Psoas muscle (tissue), 8 donors: ENCODE measurements around the gene SUCNR1. TPM values are rescaled to one million over a fixed set of nuclear protein-coding genes. Genes with fewer than 3 reads are reported as not detected.
"Not testable (repeated sequence)": the region's sequence is repeated elsewhere in the genome, so short reads cannot be mapped to it uniquely, and the experiment has no call there.

Experiments
- ATAC-seq, 4 donors: fragments of 200-7000 bp; cut with Tn5 transposase; one replicate each; pipeline ENCODE4 v1.9.1; 2020; ENCODE audit warnings: moderate library complexity in 3 of 4, mild to moderate bottlenecking in 2 of 4
- DNase-seq, 2 donors: peaks; one replicate each; pipeline ENCODE4 v3.0.0-alpha.2; 2020
- H3K27ac ChIP-seq: fragments of 200-600 bp; one replicate; pipeline ENCODE4 v1.8.0; 2022
- H3K27me3 ChIP-seq, 3 donors: fragments of 200-600 bp in 1 of 3; one replicate each; pipeline versions ENCODE4 v1.6.1 to v1.8.0; 2013 to 2022; ENCODE audit warnings: low read length in 2 of 3, mild to moderate bottlenecking in 2 of 3, moderate library complexity in 1 of 3; ENCODE audit not compliant: insufficient read depth in 3 of 3
- H3K36me3 ChIP-seq, 2 donors: fragments of 200-600 bp in 1 of 2; one replicate each; pipeline versions ENCODE4 v1.6.1 to v1.8.0; 2013 to 2022; ENCODE audit warnings: low read depth in 1 of 2, mild to moderate bottlenecking in 1 of 2, moderate library complexity in 1 of 2; ENCODE audit not compliant: insufficient read depth in 1 of 2
- H3K4me1 ChIP-seq: fragments of 200-600 bp; one replicate; pipeline ENCODE4 v1.8.0; 2022
- H3K4me3 ChIP-seq: fragments of 200-600 bp; one replicate; pipeline ENCODE4 v1.8.0; 2022; ENCODE audit warnings: mild to moderate bottlenecking
- H3K9me3 ChIP-seq: fragments of 200-600 bp; one replicate; pipeline ENCODE4 v1.8.0; 2022
- CTCF ChIP-seq: fragments of 200-600 bp; IDR thresholded peaks from one replicate; pipeline ENCODE4 v1.8.0; 2022; ENCODE audit warnings: antibody characterized with exemption
- WGBS, 3 donors: extraction: QIAGEN DNeasy Blood & Tissue Kit; methylation state at CpG; one replicate each; pipeline versions ENCODE4 v1.1.6 to v1.1.7; 2013; 5-methylcytosine and 5-hydroxymethylcytosine counted together
- intact Hi-C, 2 donors: fragments of 100-400 bp; cut with DNase I; formaldehyde crosslinking; loops; one replicate each; pipeline versions ENCODE4 v1.11.0 to v1.14.2; 2022
- polyA plus RNA-seq, 3 donors: library from polyadenylated mRNA; stranded (reverse); fragments of 200-250 nt; gene quantifications; one replicate each; pipeline ENCODE4 v1.2.3, GENCODE V29; 2013
- total RNA-seq, 4 donors: library from RNA; stranded (reverse); fragmentation: NEBNext Ultra II Directional in 2 of 4; extraction: Animal tissue kit (Norgen Biotek cat#: 25700) in 2 of 4; gene quantifications; one replicate each; pipeline versions ENCODE4 v1.2.1 to v1.2.4, GENCODE V29; 2021 to 2023
- donor health status: healthy with polysubstance abuse.
- donor health status: DM: no; HTN: no; CAD: no; lungs with moderate emphysema.
- donor health status: Bipolar disorder and iron deficiency.
- donor health status: healthy.
- donor health status: DM: yes; HTN: yes; CAD: no.
- donor health status: DM: no; HTN: no; CAD: no.
- donor health status: DM: no; HTN: no; CAD: no.
- donor health status: DM: yes; HTN: yes; CAD: no.

SUCNR1 gene
- total and polyA plus RNA-seq, 7 donors: 0.01 to 0.32 (median 0.13) TPM; not detected in 2

GRCh38 chr3:151894219-151894618 is 20.8 kb downstream of the SUCNR1 start:
- H3K9me3 ChIP-seq: no peaks in the 10 kb centered on the region
- DNase-seq (no peak), ATAC-seq (no peak)
- no peaks in the 10 kb centered on the region for H3K4me1 ChIP-seq
- intact Hi-C loops: no loop called here
- TF ChIP-seq CTCF: no peak
- H3K36me3 ChIP-seq: no peaks in the 10 kb centered on the region
- no peaks in the 10 kb centered on the region for H3K27me3 ChIP-seq
- no peak overlapping the region for H3K27ac ChIP-seq
- no peak overlapping the region for H3K4me3 ChIP-seq

- no peak for TF ChIP-seq CTCF
- Histone ChIP-seq H3K4me3 (no peak overlapping the region), H3K9me3 (no peaks in the 10 kb centered on the region), H3K4me1 (no peaks in the 10 kb centered on the region), H3K36me3 (no peaks in the 10 kb centered on the region), H3K27ac (no peak overlapping the region), H3K27me3 (no peaks in the 10 kb centered on the region)
- ATAC-seq (no peak), DNase-seq (no peak)
- intact Hi-C loops: no loop called here
- WGBS, 3 donors: 46 to 56% (median 51%) methylated on average over 4 of the region's 4 CpGs
Measured at GRCh38 chr3:151895478-151896241, 22.2 kb downstream of the SUCNR1 start.

- no peak for TF ChIP-seq CTCF
- WGBS, 3 donors: 73 to 81% (median 75%) methylated on average over 4 of the region's 4 CpGs
- no peak for ATAC-seq
- Histone ChIP-seq H3K27me3 (no peaks in the 10 kb centered on the region), H3K4me1 (no peaks in the 10 kb centered on the region), H3K9me3 (no peaks in the 10 kb centered on the region), H3K4me3 (no peak overlapping the region), H3K36me3 (no peaks in the 10 kb centered on the region), H3K27ac (no peak overlapping the region)
- intact Hi-C loops: no loop called here
- no peak for DNase-seq
Measured at GRCh38 chr3:151896246-151897012, 23.0 kb downstream of the SUCNR1 start.

GRCh38 chr3:151898121-151898520 is 24.7 kb downstream of the SUCNR1 start:
- not testable (repeated sequence) for H3K27ac ChIP-seq, H3K4me3 ChIP-seq, H3K36me3 ChIP-seq, ATAC-seq, DNase-seq, H3K27me3 ChIP-seq, H3K4me1 ChIP-seq, H3K9me3 ChIP-seq
- no CpG with 5 or more reads among the region's 1 CpG for WGBS, 3 donors
- intact Hi-C loops: loop anchor here in 1 of 2 donors (1.0 kb wide), 1 partner anchor 20 kb away; no protein-coding TSS in a partner anchor

GRCh38 chr3:151898564-151899261 is 25.3 kb downstream of the SUCNR1 start:
- H3K9me3 ChIP-seq, H3K27me3 ChIP-seq, H3K36me3 ChIP-seq, ATAC-seq, H3K4me3 ChIP-seq, H3K27ac ChIP-seq, H3K4me1 ChIP-seq, DNase-seq: not testable (repeated sequence)
- 93 to 97% (median 94%) methylated on average over 3 of the region's 3 CpGs for WGBS, 3 donors
- intact Hi-C loops: loop anchor here in 1 of 2 donors (1.0 kb wide), 1 partner anchor 20 kb away; no protein-coding TSS in a partner anchor
